Peyer's patch (tissue), 4 donors: Measurements from ENCODE around the gene KRT78. TPM values are rescaled to one million over a fixed set of nuclear protein-coding genes. Genes with fewer than 3 reads are reported as not detected.

ENCODE experiments used
- DNase-seq, 3 donors: peaks; one replicate each; pipeline ENCODE4 v3.0.0-alpha.2; 2017 to 2019
- H3K27ac ChIP-seq, 4 donors: fragments of 200-600 bp; sonication (generic); one replicate each; pipeline ENCODE4 v1.5.1; 2016 to 2019
- H3K27me3 ChIP-seq, 2 donors: fragments of 200-600 bp; sonication (generic); one replicate each; pipeline ENCODE4 v1.5.1; 2019
- H3K36me3 ChIP-seq, 3 donors: fragments of 200-600 bp; sonication (generic); one replicate each; pipeline ENCODE4 v1.5.1; 2016 to 2019
- H3K4me1 ChIP-seq, 4 donors: fragments of 200-600 bp; sonication (generic); one replicate each; pipeline ENCODE4 v1.5.1; 2016 to 2019
- H3K4me3 ChIP-seq, 4 donors: fragments of 200-600 bp; sonication (generic); 1 replicate in 3 of 4; 2 replicates in 1 of 4; pipeline ENCODE4 v1.5.1; 2016 to 2019; ENCODE audit warnings: mild to moderate bottlenecking in 1 of 4
- H3K9me3 ChIP-seq, 4 donors: fragments of 200-600 bp; sonication (generic); one replicate each; pipeline ENCODE4 v1.5.1; 2016 to 2019; ENCODE audit warnings: mild to moderate bottlenecking in 1 of 4
- CTCF ChIP-seq, 6 experiments: fragments of 450-650 bp in 4 of 6; fragments of 200-600 bp in 2 of 6; sonication (generic) in 1 of 6; IDR thresholded peaks; one replicate each; pipeline ENCODE4 v1.5.1; 2017 to 2019; ENCODE audit warnings: antibody characterized with exemption in 6 of 6, mild to moderate bottlenecking in 3 of 6, moderate library complexity in 1 of 6
- POLR2A ChIP-seq, 2 donors: fragments of 450-650 bp; IDR thresholded peaks; one replicate each; pipeline ENCODE4 v1.5.1; 2017; ENCODE audit warnings: antibody characterized with exemption in 2 of 2, mild to moderate bottlenecking in 2 of 2, moderate library complexity in 2 of 2
- total RNA-seq, 4 donors: library from RNA; depleted of rRNA; stranded (reverse); fragments of >200 nt; gene quantifications; one replicate each; pipeline ENCODE4 v1.1.0, GENCODE V29; 2016

KRT78 gene
- total RNA-seq, 4 donors from 2014 or later, result not detected

- TF ChIP-seq POLR2A (IDR thresholded peaks at IDR 0.05) (no peak), CTCF (IDR thresholded peaks at IDR 0.05) (no peak)
- Histone ChIP-seq H3K27ac (no peak overlapping the region), H3K36me3 (no peaks in the 10 kb centered on the region), H3K9me3 (no peaks in the 10 kb centered on the region), H3K27me3 (no peaks in the 10 kb centered on the region), H3K4me1 (no peaks in the 10 kb centered on the region), H3K4me3 (no peak overlapping the region)
- no peak for DNase-seq
Observed at GRCh38 chr12:52801773-52802172, 47.0 kb downstream of the KRT78 start.

- no peaks in the 10 kb centered on the region for H3K27me3 ChIP-seq
- no peak overlapping the region for H3K27ac ChIP-seq
- no peak overlapping the region for H3K4me3 ChIP-seq
- H3K4me1 ChIP-seq, result no peaks in the 10 kb centered on the region
- H3K9me3 ChIP-seq, result no peaks in the 10 kb centered on the region
- no peaks in the 10 kb centered on the region for H3K36me3 ChIP-seq
- no peak for TF ChIP-seq POLR2A (IDR thresholded peaks at IDR 0.05)
- no peak for TF ChIP-seq CTCF (IDR thresholded peaks at IDR 0.05)
- DNase-seq, result no peak
Observed at GRCh38 chr12:52800259-52800917, 48.4 kb downstream of the KRT78 start.

GRCh38 chr12:52799505-52800211 lies 49.1 kb downstream of the KRT78 start:
- no peak overlapping the region for H3K4me3 ChIP-seq
- no peak for DNase-seq
- no peaks in the 10 kb centered on the region for H3K9me3 ChIP-seq
- H3K4me1 ChIP-seq, result no peaks in the 10 kb centered on the region
- H3K27ac ChIP-seq, result no peak overlapping the region
- H3K36me3 ChIP-seq, result no peaks in the 10 kb centered on the region
- no peaks in the 10 kb centered on the region for H3K27me3 ChIP-seq
- TF ChIP-seq CTCF (IDR thresholded peaks at IDR 0.05) (no peak), POLR2A (IDR thresholded peaks at IDR 0.05) (no peak)

GRCh38 chr12:52798671-52799504 lies 49.9 kb downstream of the KRT78 start:
- no peak overlapping the region for H3K4me3 ChIP-seq
- no peaks in the 10 kb centered on the region for H3K36me3 ChIP-seq
- H3K4me1 ChIP-seq, result no peaks in the 10 kb centered on the region
- H3K27ac ChIP-seq, result no peak overlapping the region
- DNase-seq, result no peak
- TF ChIP-seq POLR2A (IDR thresholded peaks at IDR 0.05), result no peak
- TF ChIP-seq CTCF (IDR thresholded peaks at IDR 0.05), result no peak
- H3K27me3 ChIP-seq, result no peaks in the 10 kb centered on the region
- H3K9me3 ChIP-seq, result no peaks in the 10 kb centered on the region

GRCh38 chr12:52798003-52798670 lies 50.7 kb downstream of the KRT78 start:
- Histone ChIP-seq H3K4me3 (no peak overlapping the region), H3K36me3 (no peaks in the 10 kb centered on the region), H3K27ac (no peak overlapping the region), H3K27me3 (no peaks in the 10 kb centered on the region), H3K9me3 (no peaks in the 10 kb centered on the region), H3K4me1 (no peaks in the 10 kb centered on the region)
- no peak for DNase-seq
- TF ChIP-seq CTCF (IDR thresholded peaks at IDR 0.05), result no peak
- TF ChIP-seq POLR2A (IDR thresholded peaks at IDR 0.05), result no peak
